ACC112 (cell line): ENCODE measurements around the gene ESAM.

Experiments used
- H2AFZ ChIP-seq: fragments of 200-600 bp; sonication (generic); one replicate; pipeline ENCODE4 v1.6.0; 2017; ENCODE audit warnings: antibody characterized with exemption, low read length; ENCODE audit not compliant: unreplicated experiment
- H3K27ac ChIP-seq: fragments of 200-600 bp; sonication (generic); 2 replicates; pipeline ENCODE4 v1.5.1; 2014; ENCODE audit warnings: low read depth, mild to moderate bottlenecking, antibody characterized with exemption, low read length, moderate library complexity
- H3K27me3 ChIP-seq: fragments of 200-600 bp; sonication (generic); 2 replicates; pipeline ENCODE4 v1.6.1; 2014; ENCODE audit warnings: mild to moderate bottlenecking, antibody characterized with exemption, low read length, moderate library complexity, mixed read lengths; ENCODE audit not compliant: insufficient read depth
- H3K36me3 ChIP-seq: fragments of 200-600 bp; sonication (generic); 2 replicates; pipeline ENCODE4 v1.6.1; 2016; ENCODE audit warnings: mild to moderate bottlenecking, antibody characterized with exemption, low read length, moderate library complexity, mixed read lengths; ENCODE audit not compliant: insufficient read depth
- H3K4me1 ChIP-seq: fragments of 200-600 bp; sonication (generic); one replicate; pipeline ENCODE4 v1.6.1; 2016; ENCODE audit warnings: low read length, mixed read lengths; ENCODE audit not compliant: insufficient read depth, unreplicated experiment, control insufficient read depth
- H3K4me3 ChIP-seq: fragments of 200-600 bp; sonication (generic); 2 replicates; pipeline ENCODE4 v1.5.1; 2014; ENCODE audit warnings: mild to moderate bottlenecking, low read depth, low read length
- H3K79me2 ChIP-seq: fragments of 200-600 bp; sonication (generic); one replicate; pipeline ENCODE4 v1.6.0; 2016; ENCODE audit warnings: low read length; ENCODE audit not compliant: control insufficient read depth, unreplicated experiment, insufficient read depth

Gene ESAM

GRCh38 chr11:124745270-124745834, 16.7 kb downstream of the ESAM start:
- no peak overlapping the region for H2AFZ ChIP-seq
- no peak overlapping the region for H3K27ac ChIP-seq
- no peaks in the 10 kb centered on the region for H3K79me2 ChIP-seq
- peak overlapping the region; percentile 81 for H3K4me3 ChIP-seq
- H3K27me3 ChIP-seq = peaks cover 17% of the 10 kb centered on the region; the same call in 1 of the 2 replicates
- no peaks in the 10 kb centered on the region for H3K36me3 ChIP-seq
- H3K4me1 ChIP-seq = peaks cover 27% of the 10 kb centered on the region

- no peak overlapping the region for H3K4me3 ChIP-seq
- H3K27me3 ChIP-seq = peaks cover 17% of the 10 kb centered on the region; the same call in 1 of the 2 replicates
Observed at GRCh38 chr11:124743050-124743449, 19.0 kb downstream of the ESAM start.

GRCh38 chr11:124742555-124742954, 19.5 kb downstream of the ESAM start:
- H3K27me3 ChIP-seq = peaks cover 17% of the 10 kb centered on the region; the same call in 1 of the 2 replicates
- peaks cover 17% of the 10 kb centered on the region for H3K4me1 ChIP-seq
- no peak overlapping the region for H3K4me3 ChIP-seq
- no peaks in the 10 kb centered on the region for H3K36me3 ChIP-seq
- H2AFZ ChIP-seq = no peak overlapping the region
- H3K79me2 ChIP-seq = no peaks in the 10 kb centered on the region
- no peak overlapping the region for H3K27ac ChIP-seq

More at GRCh38 chr11:124743050-124743449, 19.0 kb downstream of the ESAM start:
- Histone ChIP-seq H3K27ac (no peak overlapping the region), H3K4me1 (peaks cover 18% of the 10 kb centered on the region), H3K36me3 (no peaks in the 10 kb centered on the region), H2AFZ (no peak overlapping the region), H3K79me2 (no peaks in the 10 kb centered on the region)

- H2AFZ ChIP-seq = peak overlapping the region; percentile 71
- no peaks in the 10 kb centered on the region for H3K36me3 ChIP-seq
- peaks cover 11% of the 10 kb centered on the region for H3K4me1 ChIP-seq
- H3K4me3 ChIP-seq = peak overlapping the region; percentile 75
- H3K27ac ChIP-seq = no peak overlapping the region
- peaks cover 16% of the 10 kb centered on the region for H3K27me3 ChIP-seq
- H3K79me2 ChIP-seq = no peaks in the 10 kb centered on the region
Observed at GRCh38 chr11:124740277-124740882, 21.7 kb downstream of the ESAM start.

GRCh38 chr11:124739479-124740276, 22.4 kb downstream of the ESAM start, which contains the start of gene NRGN:
Gene NRGN, plus strand, starts transcription at chr11:124739942. Its CDS starts 143 bp downstream, at chr11:124740085.
- H2AFZ ChIP-seq = peak within 1 kb of the TSS; percentile 96
- H3K27me3 ChIP-seq = peaks cover 9% of the 10 kb centered on the region

GRCh38 chr11:124738713-124739478, 23.2 kb downstream of the ESAM start:
- Histone ChIP-seq H3K36me3 (no peaks in the 10 kb centered on the region), H3K27me3 (peaks cover 5% of the 10 kb centered on the region), H3K4me1 (peaks cover 11% of the 10 kb centered on the region), H3K4me3 (peak overlapping the region; percentile 75), H3K79me2 (no peaks in the 10 kb centered on the region), H3K27ac (no peak overlapping the region), H2AFZ (peak overlapping the region; percentile 96)

More at GRCh38 chr11:124739479-124740276, 22.4 kb downstream of the ESAM start, which contains the start of gene NRGN:
- Histone ChIP-seq H3K27ac (no peak within 1 kb of the TSS), H3K79me2 (no peaks in the 10 kb centered on the region), H3K4me1 (peaks cover 11% of the 10 kb centered on the region), H3K36me3 (no peaks in the 10 kb centered on the region), H3K4me3 (peak within 1 kb of the TSS; percentile 75)

GRCh38 chr11:124737638-124738305, 24.3 kb downstream of the ESAM start:
- peaks cover 3% of the 10 kb centered on the region for H3K27me3 ChIP-seq

GRCh38 chr11:124736736-124737135, 25.4 kb downstream of the ESAM start:
- Histone ChIP-seq H2AFZ (no peak overlapping the region), H3K27me3 (peaks cover 3% of the 10 kb centered on the region), H3K27ac (no peak overlapping the region), H3K4me3 (no peak overlapping the region), H3K4me1 (peaks cover 11% of the 10 kb centered on the region), H3K79me2 (no peaks in the 10 kb centered on the region), H3K36me3 (no peaks in the 10 kb centered on the region)

More at GRCh38 chr11:124737638-124738305, 24.3 kb downstream of the ESAM start:
- Histone ChIP-seq H3K36me3 (no peaks in the 10 kb centered on the region), H3K27ac (no peak overlapping the region), H3K79me2 (no peaks in the 10 kb centered on the region), H3K4me1 (peaks cover 11% of the 10 kb centered on the region), H2AFZ (no peak overlapping the region), H3K4me3 (no peak overlapping the region)

GRCh38 chr11:124732230-124732629, 29.9 kb downstream of the ESAM start:
- no peaks in the 10 kb centered on the region for H3K79me2 ChIP-seq
- H3K4me1 ChIP-seq = no peaks in the 10 kb centered on the region
- peaks cover 3% of the 10 kb centered on the region for H3K27me3 ChIP-seq

GRCh38 chr11:124729571-124729970, 32.5 kb downstream of the ESAM start:
- H3K27me3 ChIP-seq = no peaks in the 10 kb centered on the region; the same call in 1 of the 2 replicates
- H3K27ac ChIP-seq = no peak overlapping the region
- H3K79me2 ChIP-seq = no peaks in the 10 kb centered on the region
- no peak overlapping the region for H3K4me3 ChIP-seq
- no peaks in the 10 kb centered on the region for H3K36me3 ChIP-seq
- peaks cover 16% of the 10 kb centered on the region for H3K4me1 ChIP-seq
- no peak overlapping the region for H2AFZ ChIP-seq

More at GRCh38 chr11:124732230-124732629, 29.9 kb downstream of the ESAM start:
- Histone ChIP-seq H3K36me3 (no peaks in the 10 kb centered on the region), H2AFZ (no peak overlapping the region), H3K27ac (no peak overlapping the region), H3K4me3 (no peak overlapping the region)
